ENCODE data around the gene SBNO2. TPM values are rescaled to one million over a fixed set of nuclear protein-coding genes. Genes with fewer than 3 reads are reported as not detected.

Gene SBNO2
- total and polyA plus RNA-seq, 4 donors, result 7.2 to 17.9 (median 11.7) TPM

GRCh38 chr19:1082928-1083816 lies 90.9 kb downstream of the SBNO2 start:
- no peaks in the 10 kb centered on the region for H3K9me3 ChIP-seq (ENCODE audit: control insufficient read depth, insufficient read depth, low read length)
- no peak for DNase-seq (ENCODE audit: low read depth in 4 of 6, low spot score in 6 of 6)
- H3K4me3 ChIP-seq (ENCODE audit: low read depth, low read length), result no peak overlapping the region
- peaks cover 55% of the 10 kb centered on the region for H3K36me3 ChIP-seq (ENCODE audit: control insufficient read depth, insufficient read depth, low read length)
- no peaks in the 10 kb centered on the region for H3K27me3 ChIP-seq (ENCODE audit: control insufficient read depth, insufficient read depth, low read length)
- 87% methylated on average over 55 of the region's 59 CpGs for WGBS (ENCODE audit: insufficient coverage)
- no peak overlapping the region for H3K27ac ChIP-seq (ENCODE audit: low read depth, low read length)
- peaks cover 8% of the 10 kb centered on the region for H3K4me1 ChIP-seq (ENCODE audit: control insufficient read depth, insufficient read depth, low read length)

GRCh38 chr19:1082165-1082927 lies 91.7 kb downstream of the SBNO2 start:
- Histone ChIP-seq H3K4me3 (ENCODE audit: low read depth, low read length) (no peak overlapping the region), H3K9me3 (ENCODE audit: control insufficient read depth, insufficient read depth, low read length) (no peaks in the 10 kb centered on the region), H3K4me1 (ENCODE audit: control insufficient read depth, insufficient read depth, low read length) (peaks cover 8% of the 10 kb centered on the region), H3K36me3 (ENCODE audit: control insufficient read depth, insufficient read depth, low read length) (peaks cover 47% of the 10 kb centered on the region), H3K27me3 (ENCODE audit: control insufficient read depth, insufficient read depth, low read length) (no peaks in the 10 kb centered on the region), H3K27ac (ENCODE audit: low read depth, low read length) (no peak overlapping the region)
- 22% methylated on average over 51 of the region's 51 CpGs for WGBS (ENCODE audit: insufficient coverage)
- peak in 1 of 6 donors; percentile 15 for DNase-seq (ENCODE audit: low read depth in 4 of 6, low spot score in 6 of 6)

GRCh38 chr19:1081301-1082164 lies 92.5 kb downstream of the SBNO2 start:
- Histone ChIP-seq H3K36me3 (ENCODE audit: control insufficient read depth, insufficient read depth, low read length) (peaks cover 39% of the 10 kb centered on the region), H3K4me1 (ENCODE audit: control insufficient read depth, insufficient read depth, low read length) (peaks cover 8% of the 10 kb centered on the region), H3K9me3 (ENCODE audit: control insufficient read depth, insufficient read depth, low read length) (no peaks in the 10 kb centered on the region), H3K27me3 (ENCODE audit: control insufficient read depth, insufficient read depth, low read length) (no peaks in the 10 kb centered on the region), H3K27ac (ENCODE audit: low read depth, low read length) (no peak overlapping the region), H3K4me3 (ENCODE audit: low read depth, low read length) (no peak overlapping the region)
- DNase-seq (ENCODE audit: low read depth in 4 of 6, low spot score in 6 of 6), result no peak
- WGBS (ENCODE audit: insufficient coverage), result 66% methylated on average over 57 of the region's 58 CpGs

- WGBS (ENCODE audit: insufficient coverage), result 93% methylated on average over 47 of the region's 50 CpGs
Observed at GRCh38 chr19:1080360-1081161, 93.5 kb downstream of the SBNO2 start.

GRCh38 chr19:1079566-1080111 lies 94.4 kb downstream of the SBNO2 start:
- Histone ChIP-seq H3K27ac (ENCODE audit: low read depth, low read length) (no peak overlapping the region), H3K4me1 (ENCODE audit: control insufficient read depth, insufficient read depth, low read length) (peaks cover 8% of the 10 kb centered on the region), H3K9me3 (ENCODE audit: control insufficient read depth, insufficient read depth, low read length) (no peaks in the 10 kb centered on the region), H3K4me3 (ENCODE audit: low read depth, low read length) (no peak overlapping the region), H3K36me3 (ENCODE audit: control insufficient read depth, insufficient read depth, low read length) (peaks cover 25% of the 10 kb centered on the region), H3K27me3 (ENCODE audit: control insufficient read depth, insufficient read depth, low read length) (no peaks in the 10 kb centered on the region)
- no peak for DNase-seq (ENCODE audit: low read depth in 4 of 6, low spot score in 6 of 6)
- 91% methylated on average over 43 of the region's 45 CpGs for WGBS (ENCODE audit: insufficient coverage)

More at GRCh38 chr19:1080360-1081161, 93.5 kb downstream of the SBNO2 start:
- Histone ChIP-seq H3K9me3 (ENCODE audit: control insufficient read depth, insufficient read depth, low read length) (no peaks in the 10 kb centered on the region), H3K4me3 (ENCODE audit: low read depth, low read length) (no peak overlapping the region), H3K4me1 (ENCODE audit: control insufficient read depth, insufficient read depth, low read length) (peaks cover 8% of the 10 kb centered on the region), H3K27ac (ENCODE audit: low read depth, low read length) (no peak overlapping the region), H3K36me3 (ENCODE audit: control insufficient read depth, insufficient read depth, low read length) (peaks cover 29% of the 10 kb centered on the region), H3K27me3 (ENCODE audit: control insufficient read depth, insufficient read depth, low read length) (no peaks in the 10 kb centered on the region)
- DNase-seq (ENCODE audit: low read depth in 4 of 6, low spot score in 6 of 6), result no peak

- Histone ChIP-seq H3K4me3 (ENCODE audit: low read depth, low read length) (no peak overlapping the region), H3K9me3 (ENCODE audit: control insufficient read depth, insufficient read depth, low read length) (no peaks in the 10 kb centered on the region), H3K27ac (ENCODE audit: low read depth, low read length) (no peak overlapping the region), H3K27me3 (ENCODE audit: control insufficient read depth, insufficient read depth, low read length) (peaks cover 8% of the 10 kb centered on the region), H3K36me3 (ENCODE audit: control insufficient read depth, insufficient read depth, low read length) (peaks cover 12% of the 10 kb centered on the region), H3K4me1 (ENCODE audit: control insufficient read depth, insufficient read depth, low read length) (peaks cover 7% of the 10 kb centered on the region)
- WGBS (ENCODE audit: insufficient coverage), result 77% methylated on average over 14 of the region's 16 CpGs
- no peak for DNase-seq (ENCODE audit: low read depth in 4 of 6, low spot score in 6 of 6)
Observed at GRCh38 chr19:1076951-1077350, 97.1 kb downstream of the SBNO2 start.

- Histone ChIP-seq H3K4me3 (ENCODE audit: low read depth, low read length) (no peak overlapping the region), H3K4me1 (ENCODE audit: control insufficient read depth, insufficient read depth, low read length) (peaks cover 8% of the 10 kb centered on the region), H3K27ac (ENCODE audit: low read depth, low read length) (no peak overlapping the region), H3K9me3 (ENCODE audit: control insufficient read depth, insufficient read depth, low read length) (no peaks in the 10 kb centered on the region), H3K36me3 (ENCODE audit: control insufficient read depth, insufficient read depth, low read length) (peaks cover 12% of the 10 kb centered on the region), H3K27me3 (ENCODE audit: control insufficient read depth, insufficient read depth, low read length) (peaks cover 14% of the 10 kb centered on the region)
- 95% methylated on average over 3 of the region's 4 CpGs for WGBS (ENCODE audit: insufficient coverage)
- no peak for DNase-seq (ENCODE audit: low read depth in 4 of 6, low spot score in 6 of 6)
Observed at GRCh38 chr19:1076046-1076386, 98.1 kb downstream of the SBNO2 start.

GRCh38 chr19:1074544-1075283 lies 99.4 kb downstream of the SBNO2 start:
- peaks cover 2% of the 10 kb centered on the region for H3K36me3 ChIP-seq (ENCODE audit: control insufficient read depth, insufficient read depth, low read length)
- H3K27ac ChIP-seq (ENCODE audit: low read depth, low read length), result no peak overlapping the region
- H3K27me3 ChIP-seq (ENCODE audit: control insufficient read depth, insufficient read depth, low read length), result peaks cover 26% of the 10 kb centered on the region
- WGBS (ENCODE audit: insufficient coverage), result 87% methylated on average over 45 of the region's 54 CpGs
- DNase-seq (ENCODE audit: low read depth in 4 of 6, low spot score in 6 of 6), result peak in 1 of 6 donors; percentile 75
- H3K4me3 ChIP-seq (ENCODE audit: low read depth, low read length), result no peak overlapping the region
- peaks cover 12% of the 10 kb centered on the region for H3K4me1 ChIP-seq (ENCODE audit: control insufficient read depth, insufficient read depth, low read length)
- H3K9me3 ChIP-seq (ENCODE audit: control insufficient read depth, insufficient read depth, low read length), result no peaks in the 10 kb centered on the region
